NCI-H2081 treated with DMSO at 0.1 percent for 48 hours (cell line): ENCODE results near the gene ABCA2.

Experiments
- DNase-seq: peaks from one replicate; lab custom pipeline; 2025; lab: John Stamatoyannopoulos, UW

ABCA2 gene

DNA sequence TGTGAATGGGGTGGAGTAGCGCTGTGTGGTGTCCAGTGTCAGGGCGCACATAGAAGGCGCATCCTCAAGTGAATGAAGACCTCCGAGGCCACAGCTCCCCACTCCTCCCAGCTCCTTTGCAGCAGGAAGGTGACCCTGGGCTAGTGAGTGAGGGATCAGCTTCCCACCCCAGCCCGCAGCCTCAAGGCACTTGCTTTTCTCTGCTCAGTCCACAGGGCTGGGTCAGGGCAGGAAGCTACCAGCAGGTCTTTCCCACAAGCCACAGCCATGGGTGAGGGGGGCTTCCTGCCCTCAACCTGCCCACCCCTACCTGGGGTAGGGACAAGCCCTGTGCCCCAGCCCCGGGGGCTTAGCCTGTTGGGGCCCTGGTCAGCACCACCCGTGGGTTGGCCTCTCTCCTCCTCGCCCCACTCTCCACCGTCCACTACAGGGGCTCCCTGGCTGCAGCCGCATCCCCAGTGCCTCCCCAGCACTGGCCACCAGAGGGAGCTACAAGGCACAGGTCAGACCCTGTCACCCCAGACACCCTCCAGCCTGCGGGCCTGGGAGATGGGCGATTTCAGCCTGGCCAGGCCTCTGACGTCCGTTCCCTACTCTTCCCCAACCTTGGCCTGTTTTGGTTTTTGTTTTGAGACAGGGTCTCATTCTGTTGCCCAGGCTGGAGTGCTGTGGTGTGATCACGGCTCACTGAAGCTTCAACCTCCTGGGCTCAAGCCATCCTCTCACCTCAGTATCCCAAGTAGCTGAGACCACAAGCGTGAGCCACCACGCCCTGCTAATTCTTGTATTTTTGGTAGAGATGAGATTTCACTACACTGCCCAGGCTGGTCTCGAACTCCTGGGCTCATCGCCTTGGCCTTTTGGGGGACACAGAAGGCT, 1.3 kb upstream of the ABCA2 start:
- no peak for DNase-seq

- no peak for DNase-seq
Observed at GRCh38 chr9:137028263-137029057, 423 bp upstream of the ABCA2 start.

DNA sequence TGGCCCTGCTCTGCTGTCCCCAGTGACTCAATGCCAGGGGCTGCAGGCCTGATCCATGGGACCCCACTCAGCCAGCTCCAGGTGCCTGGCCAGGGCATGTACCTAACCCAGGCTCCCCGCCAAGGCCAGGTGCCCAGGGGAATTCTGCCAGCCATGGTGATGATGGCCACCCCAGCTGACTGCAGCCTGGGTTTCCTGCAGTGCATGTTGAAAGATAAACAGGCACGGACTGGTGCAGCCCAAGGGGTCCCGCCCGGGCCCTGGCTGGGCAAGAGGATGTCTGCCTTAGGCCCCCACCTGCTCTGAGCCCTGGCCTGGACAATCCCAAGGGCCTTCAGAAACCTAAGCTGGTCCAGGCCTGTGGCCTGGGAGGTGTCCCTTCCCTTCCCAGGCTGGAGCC, 1.2 kb downstream of the ABCA2 start:
- DNase-seq: no peak

GRCh38 chr9:137026384-137026783, 1.7 kb downstream of the ABCA2 start:
- DNase-seq: no peak

- DNase-seq: no peak
Observed at GRCh38 chr9:137025517-137025966, 2.5 kb downstream of the ABCA2 start.

DNA sequence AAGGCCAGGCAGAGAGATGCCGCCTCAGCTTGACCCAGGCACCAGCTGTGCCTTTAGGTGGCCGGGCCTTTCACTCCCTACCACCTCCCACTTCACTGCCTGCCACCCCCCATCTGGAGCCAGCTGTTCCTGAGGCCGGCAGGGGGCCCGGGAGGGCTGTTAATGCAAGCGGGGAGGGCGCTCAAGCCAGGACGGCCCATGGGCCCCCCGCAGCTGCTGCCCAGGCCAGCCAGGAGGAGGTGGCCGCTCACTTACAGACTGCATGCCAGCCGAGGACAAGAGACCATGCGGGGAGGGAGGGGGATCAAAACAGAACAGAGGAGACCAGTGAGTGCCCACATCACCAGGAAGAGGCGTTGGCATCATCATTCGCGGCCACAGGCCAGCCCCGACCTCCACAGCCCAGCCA, 4.5 kb downstream of the ABCA2 start:
- DNase-seq: no peak

DNA sequence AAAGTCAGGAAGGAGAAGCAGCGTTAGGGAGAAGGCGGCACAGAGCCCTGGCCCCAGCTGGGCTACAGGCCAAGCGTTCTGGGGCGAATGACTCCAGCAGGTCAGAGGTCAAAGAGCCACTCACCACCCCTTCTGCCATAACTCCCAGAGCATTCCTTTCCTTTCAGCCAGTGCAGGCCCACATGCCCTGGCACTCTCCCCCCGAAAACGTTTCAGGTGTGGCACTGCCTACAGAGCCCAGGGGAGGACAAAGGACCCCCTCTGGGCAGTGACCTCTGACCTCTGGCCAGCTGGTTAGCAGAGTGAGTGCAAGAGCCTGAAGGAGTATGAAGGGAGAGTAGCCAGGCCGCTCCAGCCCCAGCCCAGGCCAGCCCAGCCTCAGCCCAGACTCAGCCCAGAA, 4.9 kb downstream of the ABCA2 start:
- no peak for DNase-seq

DNA sequence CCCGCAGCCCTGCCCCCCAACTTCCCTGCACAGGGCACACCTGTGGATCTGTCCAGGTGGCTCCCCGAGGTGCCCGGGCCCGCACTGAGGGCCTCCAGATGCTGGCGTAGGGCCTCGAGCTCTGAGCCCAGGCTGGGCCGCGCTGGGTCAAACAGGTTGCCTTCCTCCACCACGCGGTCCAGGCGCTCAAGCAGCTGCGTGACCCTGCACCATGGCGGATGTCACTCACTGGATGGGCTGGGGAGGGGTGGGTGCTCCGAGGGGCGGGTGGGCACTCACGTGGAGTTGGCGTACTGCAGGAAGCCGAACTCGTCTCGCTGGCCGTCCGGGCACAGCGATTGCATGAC, 5.4 kb downstream of the ABCA2 start:
- DNase-seq: no peak

GRCh38 chr9:137021979-137022661, 5.9 kb downstream of the ABCA2 start:
- DNase-seq: no peak

DNA sequence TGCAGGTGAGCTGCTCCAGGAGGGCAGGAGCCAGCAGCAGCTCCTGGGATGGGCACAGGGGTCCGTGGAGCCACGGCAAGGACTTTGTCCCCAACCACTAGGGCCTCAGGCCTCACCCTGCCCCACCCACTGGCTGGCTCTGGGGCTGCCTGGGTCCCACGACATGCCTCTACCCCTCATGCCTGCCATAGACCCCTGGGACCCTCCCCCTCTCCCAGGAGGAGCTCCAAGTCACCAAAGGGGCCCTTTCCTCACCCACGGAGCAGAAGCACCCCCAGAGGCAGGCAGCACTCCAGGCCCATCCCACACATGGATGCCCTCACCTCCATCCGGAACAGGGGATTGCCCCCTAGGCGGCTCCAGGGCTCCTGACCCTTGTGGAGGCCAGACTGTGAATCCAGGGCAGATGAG, 6.5 kb downstream of the ABCA2 start:
- no peak for DNase-seq

DNA sequence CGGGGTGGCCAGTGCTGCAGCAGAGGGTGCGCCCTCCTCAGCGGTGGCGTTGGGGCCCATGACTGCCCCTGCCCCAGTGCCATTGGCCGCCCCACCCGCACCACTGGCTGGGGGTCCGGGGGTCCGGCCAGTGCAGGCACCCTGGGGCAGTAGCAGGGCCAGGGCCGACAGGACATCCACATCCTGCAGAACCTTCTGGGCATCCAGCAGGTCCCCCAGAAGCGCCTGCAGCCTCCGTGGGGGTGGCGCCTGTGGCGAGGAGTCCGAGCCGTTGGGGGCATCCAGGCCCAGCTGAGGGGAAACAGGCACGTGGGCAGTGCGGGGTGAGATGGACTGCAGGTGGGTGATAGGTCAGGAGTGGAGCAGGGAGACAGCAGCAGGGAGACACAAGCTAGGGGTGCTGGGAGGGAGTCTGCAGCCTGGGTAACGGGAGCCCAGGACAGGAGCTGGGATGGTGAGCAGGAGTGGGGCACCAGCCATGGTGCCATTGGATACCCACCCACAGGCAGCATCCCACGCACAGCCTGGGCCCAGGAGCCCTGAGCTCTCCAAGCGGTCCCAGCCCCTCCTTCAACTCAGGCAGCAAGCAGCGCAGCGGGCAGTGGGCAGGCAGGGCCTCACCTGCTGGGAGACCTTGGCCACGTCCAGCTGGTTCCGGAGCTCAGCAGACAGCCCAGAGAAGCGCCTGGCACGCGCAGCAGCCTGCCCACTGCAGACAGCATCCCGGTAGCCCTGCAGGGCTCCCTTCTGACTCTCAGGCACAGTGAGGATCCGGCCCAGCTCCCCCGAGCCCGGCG, 7.1 kb downstream of the ABCA2 start:
- DNase-seq: no peak

DNA sequence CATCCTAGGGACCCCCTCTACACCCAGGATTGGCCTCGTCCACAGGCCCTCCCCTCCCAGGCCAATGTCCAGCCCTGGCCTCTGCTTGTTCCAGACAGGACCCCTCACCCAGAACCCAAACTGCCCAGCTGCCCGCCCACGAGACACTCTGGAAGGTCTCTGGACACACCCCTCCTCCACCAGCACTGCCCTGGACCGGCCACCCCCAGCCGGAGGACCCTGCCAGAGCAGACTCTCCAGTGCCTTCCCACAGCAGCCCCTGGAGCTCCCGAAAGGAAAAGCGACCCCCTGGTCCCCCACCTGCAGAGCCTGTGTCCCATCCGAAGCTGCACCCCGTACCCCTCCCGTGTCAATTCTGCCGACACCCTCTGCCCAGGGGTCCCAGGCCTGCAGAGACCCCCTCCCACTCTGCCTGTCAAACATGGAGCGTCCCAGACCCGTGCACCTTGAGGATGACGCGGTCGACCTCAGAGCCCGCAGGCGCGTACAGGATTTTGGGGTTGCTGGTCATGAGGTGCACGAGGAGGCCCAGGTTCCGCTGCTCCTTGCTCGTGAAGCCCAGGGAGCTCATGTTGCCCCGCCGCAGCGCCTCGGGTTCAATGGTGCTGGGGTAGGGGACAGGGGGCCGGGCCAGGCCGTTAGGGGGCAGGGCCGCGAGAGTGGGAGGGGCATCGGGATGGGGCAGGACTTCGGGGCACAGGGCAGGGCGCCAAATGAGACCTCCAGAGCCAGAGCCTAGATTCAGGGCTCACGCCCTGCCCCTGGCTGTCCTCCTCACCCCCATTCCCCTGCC, 8.0 kb downstream of the ABCA2 start:
- no peak for DNase-seq

GRCh38 chr9:137018761-137019559, 9.1 kb downstream of the ABCA2 start:
- no peak for DNase-seq

DNA sequence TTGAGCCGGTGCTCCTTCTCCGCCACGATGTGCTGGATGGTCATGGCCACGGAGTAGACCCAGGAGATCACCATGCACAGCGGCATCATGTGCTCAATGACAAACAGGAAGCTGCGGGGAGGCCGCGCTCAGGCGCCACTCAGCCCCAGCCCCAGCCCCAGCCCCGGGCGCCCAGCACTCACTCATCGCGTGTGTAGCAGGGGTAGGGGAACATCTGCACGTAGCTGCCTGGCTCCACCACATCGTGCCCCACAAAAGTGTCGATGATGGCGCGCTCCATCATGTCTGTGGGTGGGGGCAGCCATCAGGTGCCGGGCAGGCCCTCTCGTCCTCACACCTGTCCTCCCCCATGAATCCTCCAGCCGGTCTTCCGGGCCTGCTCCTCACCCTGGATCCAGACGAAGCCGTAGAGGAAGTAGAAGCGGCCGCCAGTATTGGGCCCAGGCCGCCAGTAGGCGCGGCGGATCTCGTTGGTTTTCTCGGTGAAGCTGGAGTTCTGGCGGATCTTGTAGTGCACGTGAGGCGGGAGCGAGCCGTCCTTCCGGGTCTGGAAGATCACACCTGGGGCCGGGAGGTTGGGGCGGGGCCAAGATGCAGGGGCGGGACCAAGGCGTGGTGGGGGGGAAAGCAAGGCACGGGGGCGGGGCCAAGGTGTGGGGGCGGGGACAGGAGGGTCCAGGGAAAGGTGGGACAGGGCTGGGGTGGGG, 10.1 kb downstream of the ABCA2 start:
- no peak for DNase-seq

- no peak for DNase-seq
Observed at GRCh38 chr9:137017071-137017470, 11.0 kb downstream of the ABCA2 start.

DNA sequence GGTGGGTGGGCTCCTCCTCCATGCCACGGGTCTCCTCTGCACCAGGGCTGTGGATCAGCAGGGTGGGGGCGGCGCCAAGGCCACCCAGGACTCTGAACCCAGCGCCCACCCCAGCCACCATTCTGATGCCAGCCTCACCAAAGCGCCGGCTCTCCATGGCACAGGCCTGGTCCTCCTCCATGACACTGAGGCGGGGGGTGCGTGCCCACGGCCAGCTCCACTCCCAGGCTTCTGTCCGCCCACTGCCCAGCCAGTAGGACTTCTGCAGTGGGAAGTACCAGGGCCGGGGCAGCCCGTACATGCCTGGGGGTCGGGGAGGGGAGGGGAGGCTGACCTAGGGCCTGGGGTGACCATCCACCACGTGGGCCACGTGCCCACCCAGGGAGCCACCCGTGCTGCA, 11.6 kb downstream of the ABCA2 start:
- no peak for DNase-seq

- DNase-seq: no peak
Observed at GRCh38 chr9:137015976-137016375, 12.1 kb downstream of the ABCA2 start.

GRCh38 chr9:137015540-137015930, 12.5 kb downstream of the ABCA2 start:
- no peak for DNase-seq

DNA sequence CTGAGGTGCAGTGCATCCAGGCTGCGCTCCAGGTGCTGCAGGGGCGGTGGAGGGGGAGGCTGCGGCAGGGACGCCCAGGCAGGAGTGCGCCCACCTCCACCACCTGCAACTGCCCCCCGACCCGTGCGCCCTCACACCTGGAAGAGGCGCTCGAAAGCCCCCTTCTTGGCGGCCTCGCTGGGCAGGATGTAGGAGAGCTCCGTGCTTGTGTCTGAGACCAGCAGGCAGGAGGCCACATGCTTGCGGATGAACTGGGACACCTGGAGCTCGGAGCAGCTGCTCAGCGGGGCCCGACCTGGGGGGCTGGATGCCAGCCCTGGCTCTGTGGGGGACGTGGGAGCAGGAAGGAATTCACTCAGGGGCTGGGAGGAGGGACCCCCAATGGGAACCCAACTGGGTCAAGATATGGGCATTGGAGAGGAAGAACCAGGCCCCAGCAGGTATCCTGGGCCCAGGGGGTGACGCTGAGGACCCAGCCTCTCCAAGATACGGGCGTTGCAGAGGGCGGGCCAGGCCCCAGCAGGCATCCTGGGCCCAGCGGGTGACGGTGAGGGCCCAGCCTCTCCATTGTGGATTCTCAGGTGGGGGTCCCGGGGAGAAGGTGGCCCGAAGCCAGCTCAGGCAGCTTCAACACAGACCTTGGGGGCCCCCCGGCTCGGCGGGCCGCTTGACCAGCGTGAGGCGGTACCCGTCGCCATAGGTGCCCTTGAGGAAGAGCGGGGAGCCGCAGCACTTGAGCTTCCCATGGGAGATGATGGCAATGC, 13.1 kb downstream of the ABCA2 start:
- no peak for DNase-seq
